ENCODE results near the gene LDLRAD1. TPM values are rescaled to one million over a fixed set of nuclear protein-coding genes. Genes with fewer than 3 reads are reported as not detected.
"Not testable (repeated sequence)": the region's sequence is repeated elsewhere in the genome, so short reads cannot be mapped to it uniquely, and the experiment has no call there.

LDLRAD1 gene
- total RNA-seq, 4 donors from 2014 or later = 0.25 TPM; not detected in 3

DNA sequence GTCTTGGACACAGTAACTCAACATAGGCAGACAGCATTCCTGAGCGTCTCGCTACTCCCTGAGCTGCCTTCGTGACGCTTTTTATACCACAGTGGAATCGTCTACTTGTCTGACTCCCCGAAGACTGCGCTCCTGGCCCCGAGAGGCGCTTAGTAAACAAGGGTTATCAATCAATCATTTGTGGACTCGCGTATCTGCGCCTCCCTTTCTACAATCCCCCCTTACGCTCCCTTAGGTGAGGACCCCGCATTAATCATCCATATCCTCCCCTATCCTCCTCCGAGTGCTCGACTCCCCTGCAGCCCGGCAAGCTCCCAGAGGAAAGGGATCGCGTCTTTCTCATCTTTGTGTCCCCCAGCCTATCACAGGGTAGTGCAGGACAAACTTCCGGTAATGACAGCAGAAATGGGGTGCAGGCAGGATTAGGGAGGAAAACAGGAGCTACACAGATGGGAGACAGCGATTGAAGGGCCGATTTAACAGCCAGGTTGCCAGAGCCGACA lies 34.5 kb upstream of the LDLRAD1 start:
- WGBS = under 1% methylated on average over 23 of the region's 23 CpGs
- DNase-seq (ENCODE audit: low spot score in 2 of 2) = peak in 1 of 2 donors; percentile 67
- TF ChIP-seq EP300 (IDR thresholded peaks at IDR 0.05) (no peak), POLR2A (IDR thresholded peaks at IDR 0.05) (no peak), POLR2AphosphoS5 (IDR thresholded peaks at IDR 0.05) (no peak)
- TF ChIP-seq, protein P1, sequence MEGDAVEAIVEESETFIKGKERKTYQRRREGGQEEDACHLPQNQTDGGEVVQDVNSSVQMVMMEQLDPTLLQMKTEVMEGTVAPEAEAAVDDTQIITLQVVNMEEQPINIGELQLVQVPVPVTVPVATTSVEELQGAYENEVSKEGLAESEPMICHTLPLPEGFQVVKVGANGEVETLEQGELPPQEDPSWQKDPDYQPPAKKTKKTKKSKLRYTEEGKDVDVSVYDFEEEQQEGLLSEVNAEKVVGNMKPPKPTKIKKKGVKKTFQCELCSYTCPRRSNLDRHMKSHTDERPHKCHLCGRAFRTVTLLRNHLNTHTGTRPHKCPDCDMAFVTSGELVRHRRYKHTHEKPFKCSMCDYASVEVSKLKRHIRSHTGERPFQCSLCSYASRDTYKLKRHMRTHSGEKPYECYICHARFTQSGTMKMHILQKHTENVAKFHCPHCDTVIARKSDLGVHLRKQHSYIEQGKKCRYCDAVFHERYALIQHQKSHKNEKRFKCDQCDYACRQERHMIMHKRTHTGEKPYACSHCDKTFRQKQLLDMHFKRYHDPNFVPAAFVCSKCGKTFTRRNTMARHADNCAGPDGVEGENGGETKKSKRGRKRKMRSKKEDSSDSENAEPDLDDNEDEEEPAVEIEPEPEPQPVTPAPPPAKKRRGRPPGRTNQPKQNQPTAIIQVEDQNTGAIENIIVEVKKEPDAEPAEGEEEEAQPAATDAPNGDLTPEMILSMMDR (IDR thresholded peaks at IDR 0.05) = no peak
- Histone ChIP-seq H3K4me1 (peaks cover 54% of the 10 kb centered on the region), H3K36me3 (no peaks in the 10 kb centered on the region), H3K27me3 (no peaks in the 10 kb centered on the region), H3K4me3 (peak overlapping the region; percentile 95), H3K9me3 (no peaks in the 10 kb centered on the region), H3K27ac (peak overlapping the region; percentile 99)

DNA sequence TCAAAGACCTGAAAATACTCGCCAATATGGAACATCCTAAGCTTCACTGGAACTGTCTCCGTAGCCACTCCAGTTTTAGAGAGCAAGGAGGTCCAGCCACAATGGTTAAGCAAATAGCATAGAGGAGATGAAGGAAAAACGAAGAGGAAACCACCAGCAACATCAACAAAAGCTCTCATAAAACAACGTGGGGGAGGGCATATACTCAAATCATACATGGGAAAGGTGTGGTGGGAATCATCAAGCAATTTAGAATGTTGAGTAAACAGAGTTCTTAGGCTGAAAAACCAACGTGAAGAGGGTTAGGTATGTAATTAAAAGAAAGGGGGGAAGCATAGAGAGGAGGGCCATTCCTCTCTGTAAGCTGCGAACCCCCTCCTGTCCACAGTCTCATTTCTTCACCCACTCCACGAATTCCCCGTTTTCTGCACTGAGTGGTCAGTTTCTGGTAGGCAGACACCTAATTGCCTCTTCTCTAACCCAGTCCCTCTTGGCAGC lies 34.0 kb upstream of the LDLRAD1 start:
- Histone ChIP-seq H3K27me3 (no peaks in the 10 kb centered on the region), H3K9me3 (no peaks in the 10 kb centered on the region), H3K27ac (peak overlapping the region; percentile 99), H3K4me1 (peaks cover 59% of the 10 kb centered on the region), H3K4me3 (peak overlapping the region; percentile 95), H3K36me3 (no peaks in the 10 kb centered on the region)
- DNase-seq (ENCODE audit: low spot score in 2 of 2) = no peak
- TF ChIP-seq, protein P1 (IDR thresholded peaks at IDR 0.05) = no peak
- no peak for TF ChIP-seq EP300 (IDR thresholded peaks at IDR 0.05)
- TF ChIP-seq POLR2AphosphoS5 (IDR thresholded peaks at IDR 0.05) = no peak
- TF ChIP-seq POLR2A (IDR thresholded peaks at IDR 0.05) = no peak
- WGBS = 3% methylated on average over 8 of the region's 8 CpGs

DNA sequence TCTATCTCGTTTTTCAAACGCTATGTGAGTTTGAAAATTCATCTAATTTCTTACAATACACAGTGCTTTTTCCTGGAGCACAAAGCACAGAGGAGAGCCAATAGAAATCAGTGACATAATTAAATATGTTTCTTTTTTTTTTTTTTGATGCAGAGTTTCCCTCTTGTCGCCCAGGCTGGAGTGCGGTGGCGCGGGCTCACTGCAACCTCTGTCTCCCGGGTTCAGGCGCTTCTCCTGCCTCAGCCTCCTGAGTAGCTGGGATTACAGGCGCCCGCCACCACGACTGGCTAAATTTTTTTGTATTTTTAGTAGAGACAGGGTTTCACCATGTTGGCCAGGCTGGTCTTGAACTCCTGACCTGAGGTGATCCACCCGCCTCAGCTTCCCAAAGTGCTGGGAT lies 32.4 kb upstream of the LDLRAD1 start:
- H3K4me1 ChIP-seq = peaks cover 61% of the 10 kb centered on the region
- not testable (repeated sequence) for DNase-seq (ENCODE audit: low spot score in 2 of 2); H3K27me3 ChIP-seq; H3K9me3 ChIP-seq; H3K36me3 ChIP-seq; H3K27ac ChIP-seq; H3K4me3 ChIP-seq
- WGBS = 97% methylated on average over 12 of the region's 12 CpGs

DNA sequence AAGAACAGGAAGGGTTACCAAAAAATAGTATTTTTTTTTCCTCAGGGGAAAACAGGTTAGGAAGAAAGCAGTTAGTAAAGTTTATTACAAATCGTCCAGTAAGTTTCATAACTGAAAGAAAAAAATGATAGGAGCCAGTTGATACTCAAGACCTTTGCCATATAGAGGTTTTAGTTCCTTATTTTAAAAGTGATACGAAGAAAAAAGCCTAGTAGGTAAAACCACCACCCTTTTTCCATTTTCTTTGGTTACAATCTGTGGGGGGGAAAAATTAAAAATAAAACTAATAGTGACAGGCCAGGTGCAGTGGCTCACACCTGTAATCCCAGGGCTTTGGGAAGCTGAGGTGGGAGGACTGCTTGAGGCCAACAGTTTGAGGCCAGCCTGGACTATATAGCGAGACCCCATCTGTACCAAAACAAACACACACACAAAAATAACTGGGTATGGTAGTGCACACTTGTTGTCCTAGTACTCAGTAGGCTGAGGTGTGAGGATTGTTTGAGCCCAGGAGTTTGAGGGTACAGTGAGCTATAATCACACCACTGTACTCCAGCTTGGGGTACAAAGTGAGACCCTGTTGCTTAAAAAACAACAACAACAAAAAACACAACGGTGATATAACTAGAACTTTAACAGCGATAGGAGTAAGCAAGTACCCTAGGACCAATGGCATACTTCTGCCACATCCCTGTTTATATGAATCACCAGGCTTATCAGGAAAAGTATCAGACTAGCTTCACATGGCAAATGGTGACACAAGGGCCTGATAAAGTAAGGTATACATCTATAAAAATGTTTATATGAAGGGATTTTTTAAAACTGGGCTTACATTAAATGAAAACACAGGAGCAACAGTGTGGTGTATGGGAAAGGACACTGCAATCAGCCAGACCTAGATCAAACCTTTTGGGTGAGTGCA lies 29.7 kb upstream of the LDLRAD1 start:
- WGBS = 68% methylated on average over 5 of the region's 5 CpGs

DNA sequence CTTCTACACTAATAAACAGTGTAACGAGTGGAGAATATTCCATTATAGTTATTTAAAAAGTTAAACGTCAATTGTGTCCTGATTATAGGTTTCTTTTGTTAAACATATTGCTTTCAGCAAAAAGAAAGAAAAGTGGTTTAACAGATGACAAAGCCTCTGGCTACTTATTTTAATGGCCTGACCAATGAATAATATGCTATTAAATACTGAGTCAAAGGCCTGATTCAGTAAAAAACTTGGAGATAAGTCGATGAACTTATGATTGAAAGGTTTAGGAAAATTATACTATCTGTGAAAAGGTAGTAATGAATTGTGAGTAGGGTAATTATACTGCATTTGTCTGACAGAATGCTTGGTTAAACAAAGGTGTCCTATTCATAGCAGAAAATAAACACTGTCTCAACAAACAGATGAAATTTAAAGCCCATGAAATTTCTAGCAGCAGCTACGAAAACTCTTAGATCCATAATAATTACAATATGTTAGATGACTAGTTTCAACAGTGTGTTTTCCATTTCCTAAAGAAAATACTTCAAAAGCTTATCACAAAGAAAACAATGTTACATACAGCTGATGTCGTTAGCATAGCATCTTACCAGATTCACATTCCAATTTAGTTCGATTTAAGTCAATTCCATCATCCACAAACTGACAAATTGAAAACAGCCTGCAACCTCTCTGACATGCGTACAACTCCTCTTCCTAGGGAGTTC lies 28.8 kb upstream of the LDLRAD1 start:
- H3K36me3 ChIP-seq = peaks cover 28% of the 10 kb centered on the region
- TF ChIP-seq POLR2AphosphoS5 (IDR thresholded peaks at IDR 0.05) = no peak
- TF ChIP-seq POLR2A (IDR thresholded peaks at IDR 0.05) = no peak
- TF ChIP-seq EP300 (IDR thresholded peaks at IDR 0.05) = no peak
- TF ChIP-seq, protein P1 (IDR thresholded peaks at IDR 0.05) = no peak
- no peak overlapping the region for H3K27ac ChIP-seq
- H3K4me1 ChIP-seq = peaks cover 44% of the 10 kb centered on the region
- H3K27me3 ChIP-seq = no peaks in the 10 kb centered on the region
- 73% methylated on average over 7 of the region's 7 CpGs for WGBS
- DNase-seq (ENCODE audit: low spot score in 2 of 2) = no peak
- no peak overlapping the region for H3K4me3 ChIP-seq
- H3K9me3 ChIP-seq = no peaks in the 10 kb centered on the region

More for the DNA sequence above, 29.7 kb upstream of the LDLRAD1 start:
- peaks cover 19% of the 10 kb centered on the region for H3K36me3 ChIP-seq
- TF ChIP-seq EP300 (IDR thresholded peaks at IDR 0.05) (no peak), POLR2A (IDR thresholded peaks at IDR 0.05) (no peak), POLR2AphosphoS5 (IDR thresholded peaks at IDR 0.05) (no peak)
- TF ChIP-seq, protein P1 (IDR thresholded peaks at IDR 0.05) = no peak
- peaks cover 49% of the 10 kb centered on the region for H3K4me1 ChIP-seq
- no peaks in the 10 kb centered on the region for H3K9me3 ChIP-seq
- DNase-seq (ENCODE audit: low spot score in 2 of 2) = no peak
- H3K27ac ChIP-seq = no peak overlapping the region
- no peaks in the 10 kb centered on the region for H3K27me3 ChIP-seq
- H3K4me3 ChIP-seq = no peak overlapping the region
